HepG2 (cell line): Measurements from ENCODE around the gene KIAA1549. TPM values are rescaled to one million over a fixed set of nuclear protein-coding genes. Genes with fewer than 3 reads are reported as not detected.

Source experiments
- ATAC-seq: fragments of 200-7000 bp; cut with Tn5 transposase; 3 replicates; pipeline ENCODE4 v1.9.1; 2020; ENCODE audit warnings: mild to moderate bottlenecking, moderate library complexity
- BruUV-seq: library from RNA; stranded (reverse); fragments of 400-500 nt; replicated peaks from 2 replicates; lab custom pipeline; 2021; lab: Mats Ljungman, UMichigan
- CTCF ChIA-PET: fragments of 300-600 bp; formaldehyde crosslinking; extraction: SDS; loops from one replicate; lab custom pipeline; 2021; ENCODE audit warnings: low total read pairs, inconsistent platforms, low intra/inter-chr PET ratio; lab: Yijun Ruan, JAX
- POLR2A ChIA-PET: fragments of 350-600 bp; sonication (Branson Sonifier 250); formaldehyde crosslinking; loops from one replicate; lab custom pipeline; 2020; ENCODE audit warnings: antibody characterized with exemption, inconsistent platforms; lab: Yijun Ruan, JAX
- DNase-seq: peaks from one replicate; pipeline ENCODE4 v3.0.0-alpha.2; 2015; ENCODE audit warnings: low spot score
- FAIRE-seq: peaks from 3 replicates; lab custom pipeline; 2011; peaks lifted over from hg19 to GRCh38; lab: Jason Lieb, UNC
- H2AFZ ChIP-seq: one replicate; pipeline ENCODE4 v1.6.1; 2011; ENCODE audit warnings: low read length, inconsistent platforms
- H3K27ac ChIP-seq: fragments of 300-600 bp; 3 replicates; pipeline ENCODE4 v1.8.0; 2011; ENCODE audit warnings: mixed run types, mild to moderate bottlenecking, mixed read lengths, low read length, inconsistent platforms; ENCODE audit not compliant: insufficient read depth; ENCODE audit errors: extremely low read length
- H3K27me3 ChIP-seq, 2 experiments: fragments of 200-600 bp in 1 of 2; 2 replicates in 1 of 2; 3 replicates in 1 of 2; pipeline versions ENCODE4 v1.6.0 to v1.8.0; 2011; ENCODE audit warnings: low read length in 2 of 2, mild to moderate bottlenecking in 2 of 2, moderate library complexity in 2 of 2, inconsistent platforms in 1 of 2; ENCODE audit not compliant: insufficient read depth in 2 of 2, control insufficient read depth in 1 of 2
- H3K36me3 ChIP-seq, 2 experiments: fragments of 200-600 bp in 1 of 2; replicated peaks in 1 of 2; 2 replicates in 1 of 2; 3 replicates in 1 of 2; pipeline versions ENCODE4 v1.5.1 to v1.8.0; 2011; ENCODE audit warnings: low read length in 2 of 2, inconsistent platforms in 1 of 2; ENCODE audit not compliant: insufficient read depth in 2 of 2, control insufficient read depth in 1 of 2
- H3K4me1 ChIP-seq: 2 replicates; pipeline ENCODE4 v1.5.1; 2012; ENCODE audit warnings: low read length, inconsistent platforms; ENCODE audit not compliant: insufficient read depth
- H3K4me2 ChIP-seq: 2 replicates; pipeline ENCODE4 v1.6.0; 2011; ENCODE audit warnings: low read depth, low read length, inconsistent platforms
- H3K4me3 ChIP-seq, 3 experiments: fragments of 200-600 bp in 1 of 3; sonication (generic), shearing (Covaris generic) in 1 of 3; replicated peaks in 1 of 3; 2 replicates each; pipeline ENCODE4 v1.5.1; 2011 to 2016; ENCODE audit warnings: low read length in 3 of 3, inconsistent platforms in 2 of 3, low read depth in 2 of 3, mild to moderate bottlenecking in 2 of 3, control low read depth in 1 of 3, mixed read lengths in 1 of 3; ENCODE audit not compliant: insufficient read depth in 1 of 3
- H3K79me2 ChIP-seq: one replicate; pipeline ENCODE4 v1.6.1; 2011; ENCODE audit warnings: low read length, inconsistent platforms; ENCODE audit not compliant: insufficient read depth
- H3K9ac ChIP-seq: 2 replicates; pipeline ENCODE4 v1.6.0; 2011; ENCODE audit warnings: mild to moderate bottlenecking, low read depth, low read length, inconsistent platforms; ENCODE audit not compliant: insufficient read depth
- H3K9me3 ChIP-seq: 2 replicates; pipeline ENCODE4 v1.5.1; 2012; ENCODE audit warnings: mild to moderate bottlenecking, low read length
- H4K20me1 ChIP-seq: 2 replicates; pipeline ENCODE4 v1.6.0; 2011; ENCODE audit warnings: inconsistent platforms, mild to moderate bottlenecking, low read length, moderate library complexity; ENCODE audit not compliant: insufficient read depth
- ELF3 ChIP-seq: IDR thresholded peaks from 2 replicates; pipeline ENCODE4 v1.6.1; 2016; ENCODE audit warnings: missing genetic modification reagents, missing compliant biosample characterization
- KLF15 ChIP-seq: sonication (generic); formaldehyde crosslinking; IDR thresholded peaks from 2 replicates; pipeline ENCODE4 v1.8.1; 2023; ENCODE audit warnings: borderline replicate concordance, mild to moderate bottlenecking, inconsistent platforms, missing genetic modification reagents, mixed read lengths
- MAFG ChIP-seq: sonication (generic); formaldehyde crosslinking; IDR thresholded peaks from 2 replicates; pipeline ENCODE4 v1.5.1; 2020; ENCODE audit warnings: mild to moderate bottlenecking, missing genetic modification reagents
- NFKB2 ChIP-seq: sonication (generic); formaldehyde crosslinking; IDR thresholded peaks from 2 replicates; pipeline ENCODE4 v1.4.0; 2020; ENCODE audit warnings: missing genetic modification reagents, borderline replicate concordance
- NFYC ChIP-seq: IDR thresholded peaks from 2 replicates; pipeline ENCODE4 v1.6.1; 2016; ENCODE audit warnings: missing genetic modification reagents, missing compliant biosample characterization
- PAXIP1 ChIP-seq: sonication (generic); formaldehyde crosslinking; conservative IDR thresholded peaks from 2 replicates; pipeline ENCODE4 v1.4.0; 2020; ENCODE audit warnings: mild to moderate bottlenecking, missing genetic modification reagents, moderate library complexity
- PCBP1 ChIP-seq: fragments of 200-400 bp; formaldehyde crosslinking; IDR thresholded peaks from 2 replicates; pipeline ENCODE4 v1.6.1; 2017; ENCODE audit warnings: mild to moderate bottlenecking, low read depth, low read length, borderline replicate concordance
- PHF20 ChIP-seq: sonication (generic); formaldehyde crosslinking; IDR thresholded peaks from 2 replicates; pipeline ENCODE4 v1.5.0; 2020; ENCODE audit warnings: mild to moderate bottlenecking, missing genetic modification reagents
- TAF1 ChIP-seq: sonication (generic); formaldehyde crosslinking; IDR thresholded peaks from 2 replicates; pipeline ENCODE4 v1.4.0; 2020; ENCODE audit warnings: missing genetic modification reagents
- ZNF326 ChIP-seq: sonication (generic); formaldehyde crosslinking; IDR thresholded peaks from 2 replicates; pipeline ENCODE4 v1.4.0; 2020; ENCODE audit warnings: missing genetic modification reagents, borderline replicate concordance
- ZNF564 ChIP-seq: sonication (generic); formaldehyde crosslinking; IDR thresholded peaks from 2 replicates; pipeline ENCODE4 v1.8.1; 2023; ENCODE audit warnings: mild to moderate bottlenecking, missing genetic modification reagents
- ZSCAN20 ChIP-seq: sonication (generic); formaldehyde crosslinking; IDR thresholded peaks from 2 replicates; pipeline ENCODE4 v1.4.0; 2020; ENCODE audit warnings: missing genetic modification reagents, mild to moderate bottlenecking, borderline replicate concordance
- ZSCAN30 ChIP-seq: sonication (generic); formaldehyde crosslinking; IDR thresholded peaks from 2 replicates; pipeline ENCODE4 v1.5.0; 2020; ENCODE audit warnings: mild to moderate bottlenecking, missing genetic modification reagents
- WGBS: methylation state at CpG from one replicate; pipeline ENCODE4 v1.1.6; 2017; ENCODE audit warnings: low lambda C conversion rate; 5-methylcytosine and 5-hydroxymethylcytosine counted together
- in situ Hi-C: cut with HindIII; loops from 2 replicates; pipeline ENCODE4 v1.10.0; 2017; ENCODE audit warnings: low pct_unique_long_range_greater_than_20kb; ENCODE audit not compliant: extremely low pct_ligation_motif_present
- intact Hi-C: fragments of 100-400 bp; cut with micrococcal nuclease; formaldehyde crosslinking; loops from one replicate; pipeline ENCODE4 v1.10.0; 2022; ENCODE audit not compliant: unreplicated experiment
- polyA plus RNA-seq, 8 experiments: library from polyadenylated mRNA; depleted of rRNA in 3 of 8; stranded (reverse) in 7 of 8; unstranded in 1 of 8; fragments of >200 nt; fragmentation: Illumina TruSeq in 4 of 8; extraction: Trizol in 4 of 8; gene quantifications; 2 replicates each; pipeline versions ENCODE4 v1.2.1 to v1.2.3, GENCODE V29; 2011 to 2016; ENCODE audit warnings: low read depth in 4 of 8, missing spikeins in 1 of 8, mixed read lengths in 1 of 8; ENCODE audit not compliant: insufficient read depth in 1 of 8
- total RNA-seq, 5 experiments: library from RNA; depleted of rRNA; stranded (reverse); fragments of >200 nt; fragmentation: Illumina TruSeq; extraction: Trizol; gene quantifications; 2 replicates each; pipeline ENCODE4 v1.2.3, GENCODE V29; 2016; ENCODE audit warnings: low read depth in 1 of 5

The KIAA1549 gene
- total and polyA plus RNA-seq, 2 of the 13 experiments (the other 11 are each of a cell fraction or from before 2014, with no cell fraction given), result 1.1 to 1.8 TPM

GRCh38 chr7:138871065-138871813, 110.0 kb downstream of the KIAA1549 start:
- ChIA-PET CTCF (no interaction called here), POLR2A (no interaction called here)
- Histone ChIP-seq H3K9me3 (no peaks in the 10 kb centered on the region), H3K4me3 (no peak overlapping the region), H3K27me3 (no peaks in the 10 kb centered on the region), H3K4me2 (no peak overlapping the region), H3K4me1 (no peaks in the 10 kb centered on the region), H3K36me3 (peaks cover 2 to 3% of the 10 kb centered on the region in 2 experiments; a peak in 2 of 5 replicates), H3K9ac (no peak overlapping the region), H3K79me2 (no peaks in the 10 kb centered on the region), H2AFZ (no peak overlapping the region), H4K20me1 (no peaks in the 10 kb centered on the region), H3K27ac (no peak overlapping the region)
- TF ChIP-seq TAF1 (CRISPR knock-in tag) (no peak), NFYC (CRISPR knock-in tag) (no peak), KLF15 (no peak), NFKB2 (no peak), PHF20 (CRISPR knock-in tag) (no peak), PCBP1 (no peak)
- ATAC-seq (no peak), DNase-seq (no peak), FAIRE-seq (no peak)
- in situ Hi-C loops (no loop called here), intact Hi-C loops (no loop called here)
- WGBS, result 94% methylated on average over 21 of the region's 21 CpGs
- BruUV-seq, result no TSS peak

- no peak for DNase-seq
- in situ Hi-C loops, result no loop called here
- TF ChIP-seq MAFG (CRISPR knock-in tag) (no peak), PAXIP1 (CRISPR knock-in tag) (no peak), ZNF564 (no peak), ZSCAN20 (CRISPR knock-in tag) (no peak), ZNF326 (no peak), ELF3 (no peak), ZSCAN30 (CRISPR knock-in tag) (no peak)
- H3K79me2 ChIP-seq, result no peaks in the 10 kb centered on the region
- no peaks in the 10 kb centered on the region for H3K4me1 ChIP-seq
- 98% methylated on average over 21 of the region's 30 CpGs for WGBS
- no peak overlapping the region for H3K9ac ChIP-seq
- intact Hi-C loops, result no loop called here
- no peaks in the 10 kb centered on the region for H3K27me3 ChIP-seq
- ATAC-seq, result no peak
- no peak for FAIRE-seq
- no peaks in the 10 kb centered on the region for H4K20me1 ChIP-seq
- ChIA-PET POLR2A (no interaction called here), CTCF (no interaction called here)
- H3K27ac ChIP-seq, result no peak overlapping the region
- no peak overlapping the region for H3K4me3 ChIP-seq
- no peaks in the 10 kb centered on the region for H3K9me3 ChIP-seq
- BruUV-seq, result no TSS peak
- no peak overlapping the region for H2AFZ ChIP-seq
- H3K36me3 ChIP-seq, result peaks cover 2 to 3% of the 10 kb centered on the region in 2 experiments; a peak in 2 of 5 replicates
- H3K4me2 ChIP-seq, result no peak overlapping the region
Measured at GRCh38 chr7:138869353-138869752, 111.8 kb downstream of the KIAA1549 start.
